ENCODE results near the gene BICC1.
A peak's percentile ranks its signal among the peaks of the same experiment; 100 is the strongest.

Gene BICC1

GRCh38 chr10:58823983-58824382, 311.3 kb downstream of the BICC1 start:
- DNase-seq (ENCODE audit: low read depth, low spot score) = no peak

- no peak for DNase-seq (ENCODE audit: low read depth, low spot score)
These were observed 311.7 kb downstream of the BICC1 start for GRCh38 chr10:58824396-58824795.

- DNase-seq (ENCODE audit: low read depth, low spot score) = peak; percentile 6
These were observed 314.0 kb downstream of the BICC1 start for GRCh38 chr10:58826694-58827093.

- DNase-seq (ENCODE audit: low read depth, low spot score) = no peak
These were observed 314.7 kb downstream of the BICC1 start for GRCh38 chr10:58827381-58827780.

GRCh38 chr10:58829839-58830238, 317.2 kb downstream of the BICC1 start:
- DNase-seq (ENCODE audit: low read depth, low spot score) = no peak

GRCh38 chr10:58830697-58831096, 318.0 kb downstream of the BICC1 start:
- DNase-seq (ENCODE audit: low read depth, low spot score) = no peak

- no peak for DNase-seq (ENCODE audit: low read depth, low spot score)
These were observed 321.3 kb downstream of the BICC1 start for GRCh38 chr10:58833771-58834561.

- DNase-seq (ENCODE audit: low read depth, low spot score) = no peak
These were observed 323.6 kb downstream of the BICC1 start for GRCh38 chr10:58836176-58836700.

- DNase-seq (ENCODE audit: low read depth, low spot score) = no peak
These were observed 324.4 kb downstream of the BICC1 start for GRCh38 chr10:58836991-58837575.

GRCh38 chr10:58837826-58838225, 325.2 kb downstream of the BICC1 start:
- DNase-seq (ENCODE audit: low read depth, low spot score) = no peak

- no peak for DNase-seq (ENCODE audit: low read depth, low spot score)
These were observed 326.0 kb downstream of the BICC1 start for GRCh38 chr10:58838561-58839208.

- DNase-seq (ENCODE audit: low read depth, low spot score) = no peak
These were observed 327.1 kb downstream of the BICC1 start for GRCh38 chr10:58839771-58840170.

GRCh38 chr10:58840840-58841435, 328.3 kb downstream of the BICC1 start:
- no peak for DNase-seq (ENCODE audit: low read depth, low spot score)

- no peak for DNase-seq (ENCODE audit: low read depth, low spot score)
These were observed 330.2 kb downstream of the BICC1 start for GRCh38 chr10:58842860-58843376.

- DNase-seq (ENCODE audit: low read depth, low spot score) = no peak
These were observed 331.1 kb downstream of the BICC1 start for GRCh38 chr10:58843760-58844159.

GRCh38 chr10:58844680-58845079, 332.0 kb downstream of the BICC1 start:
- no peak for DNase-seq (ENCODE audit: low read depth, low spot score)

- DNase-seq (ENCODE audit: low read depth, low spot score) = no peak
These were observed 334.2 kb downstream of the BICC1 start for GRCh38 chr10:58846856-58847255.

- DNase-seq (ENCODE audit: low read depth, low spot score) = no peak
These were observed 338.9 kb downstream of the BICC1 start for GRCh38 chr10:58851606-58852005.

- no peak for DNase-seq (ENCODE audit: low read depth, low spot score)
These were observed 341.0 kb downstream of the BICC1 start for GRCh38 chr10:58853668-58854067.

GRCh38 chr10:58854811-58855210, 342.1 kb downstream of the BICC1 start:
- no peak for DNase-seq (ENCODE audit: low read depth, low spot score)

- DNase-seq (ENCODE audit: low read depth, low spot score) = peak; percentile 50
These were observed 344.0 kb downstream of the BICC1 start for GRCh38 chr10:58856508-58857240.

All from ELF-1 (cell line).